ENCODE measurements around the gene MAPKAPK2.

MAPKAPK2 gene

GRCh38 chr1:206709772-206710459 is 25.2 kb downstream of the MAPKAPK2 start:
- DNase-seq, result no peak
- H3K27me3 ChIP-seq (replicated peaks; ENCODE audit: insufficient read depth, low read length), result no peaks in the 10 kb centered on the region
- H3K9ac ChIP-seq (ENCODE audit: low read length), result no peak overlapping the region
- no peaks in the 10 kb centered on the region for H3K9me3 ChIP-seq (replicated peaks; ENCODE audit: insufficient read depth, low read length)
- H3F3A ChIP-seq (ENCODE audit: insufficient read depth, low read length), result peaks cover 20% of the 10 kb centered on the region
- H4K20me1 ChIP-seq (ENCODE audit: insufficient read depth, low read length), result peaks cover 18% of the 10 kb centered on the region
- peaks cover 94% of the 10 kb centered on the region for H3K79me2 ChIP-seq (ENCODE audit: low read length)
- H3K9me2 ChIP-seq (replicated peaks; ENCODE audit: insufficient read depth, low read length), result no peaks in the 10 kb centered on the region
- H3K36me3 ChIP-seq (replicated peaks; ENCODE audit: insufficient read depth, low read length), result no peaks in the 10 kb centered on the region
- H3K4me2 ChIP-seq (ENCODE audit: low read depth, low read length), result no peak overlapping the region
- no peak overlapping the region for H3K27ac ChIP-seq (ENCODE audit: low read length)
- no peak overlapping the region for H3K4me3 ChIP-seq (ENCODE audit: low read length)
- no peak for TF ChIP-seq EZH2 (optimal IDR thresholded peaks at IDR 0.05; ENCODE audit: low read depth, low read length)
- TF ChIP-seq, protein P1, sequence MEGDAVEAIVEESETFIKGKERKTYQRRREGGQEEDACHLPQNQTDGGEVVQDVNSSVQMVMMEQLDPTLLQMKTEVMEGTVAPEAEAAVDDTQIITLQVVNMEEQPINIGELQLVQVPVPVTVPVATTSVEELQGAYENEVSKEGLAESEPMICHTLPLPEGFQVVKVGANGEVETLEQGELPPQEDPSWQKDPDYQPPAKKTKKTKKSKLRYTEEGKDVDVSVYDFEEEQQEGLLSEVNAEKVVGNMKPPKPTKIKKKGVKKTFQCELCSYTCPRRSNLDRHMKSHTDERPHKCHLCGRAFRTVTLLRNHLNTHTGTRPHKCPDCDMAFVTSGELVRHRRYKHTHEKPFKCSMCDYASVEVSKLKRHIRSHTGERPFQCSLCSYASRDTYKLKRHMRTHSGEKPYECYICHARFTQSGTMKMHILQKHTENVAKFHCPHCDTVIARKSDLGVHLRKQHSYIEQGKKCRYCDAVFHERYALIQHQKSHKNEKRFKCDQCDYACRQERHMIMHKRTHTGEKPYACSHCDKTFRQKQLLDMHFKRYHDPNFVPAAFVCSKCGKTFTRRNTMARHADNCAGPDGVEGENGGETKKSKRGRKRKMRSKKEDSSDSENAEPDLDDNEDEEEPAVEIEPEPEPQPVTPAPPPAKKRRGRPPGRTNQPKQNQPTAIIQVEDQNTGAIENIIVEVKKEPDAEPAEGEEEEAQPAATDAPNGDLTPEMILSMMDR (IDR thresholded peaks at IDR 0.05; ENCODE audit: low read length), result no peak
- TF ChIP-seq EZH2phosphoT487 (IDR thresholded peaks at IDR 0.05; ENCODE audit: low read length), result no peak
- peaks cover 43% of the 10 kb centered on the region for H3K4me1 ChIP-seq (ENCODE audit: low read length)
- H2AFZ ChIP-seq (ENCODE audit: low read length), result no peak overlapping the region

GRCh38 chr1:206710460-206710823 is 25.7 kb downstream of the MAPKAPK2 start:
- DNase-seq, result no peak
- Histone ChIP-seq H3K9me3 (replicated peaks; ENCODE audit: insufficient read depth, low read length) (no peaks in the 10 kb centered on the region), H3K36me3 (replicated peaks; ENCODE audit: insufficient read depth, low read length) (no peaks in the 10 kb centered on the region), H3K79me2 (ENCODE audit: low read length) (peaks cover 94% of the 10 kb centered on the region), H3F3A (ENCODE audit: insufficient read depth, low read length) (peaks cover 25% of the 10 kb centered on the region), H2AFZ (ENCODE audit: low read length) (no peak overlapping the region), H3K27ac (ENCODE audit: low read length) (no peak overlapping the region), H3K4me3 (ENCODE audit: low read length) (no peak overlapping the region), H3K27me3 (replicated peaks; ENCODE audit: insufficient read depth, low read length) (no peaks in the 10 kb centered on the region), H3K4me2 (ENCODE audit: low read depth, low read length) (no peak overlapping the region), H3K9me2 (replicated peaks; ENCODE audit: insufficient read depth, low read length) (no peaks in the 10 kb centered on the region), H4K20me1 (ENCODE audit: insufficient read depth, low read length) (peaks cover 17% of the 10 kb centered on the region), H3K9ac (ENCODE audit: low read length) (no peak overlapping the region), H3K4me1 (ENCODE audit: low read length) (peaks cover 48% of the 10 kb centered on the region)
- TF ChIP-seq, protein P1 (IDR thresholded peaks at IDR 0.05; ENCODE audit: low read length), result no peak
- TF ChIP-seq EZH2phosphoT487 (IDR thresholded peaks at IDR 0.05; ENCODE audit: low read length), result no peak
- no peak for TF ChIP-seq EZH2 (optimal IDR thresholded peaks at IDR 0.05; ENCODE audit: low read depth, low read length)

- H3K4me1 ChIP-seq (ENCODE audit: low read length), result peaks cover 56% of the 10 kb centered on the region
- no peaks in the 10 kb centered on the region for H3K9me3 ChIP-seq (replicated peaks; ENCODE audit: insufficient read depth, low read length)
- DNase-seq, result no peak
- no peak overlapping the region for H3K4me2 ChIP-seq (ENCODE audit: low read depth, low read length)
- peaks cover 3% of the 10 kb centered on the region; the same call in 1 of the 2 replicates for H4K20me1 ChIP-seq (ENCODE audit: insufficient read depth, low read length)
- no peak overlapping the region for H3K27ac ChIP-seq (ENCODE audit: low read length)
- no peak overlapping the region for H3K9ac ChIP-seq (ENCODE audit: low read length)
- no peak for TF ChIP-seq EZH2phosphoT487 (IDR thresholded peaks at IDR 0.05; ENCODE audit: low read length)
- TF ChIP-seq, protein P1 (IDR thresholded peaks at IDR 0.05; ENCODE audit: low read length), result no peak
- no peak for TF ChIP-seq EZH2 (optimal IDR thresholded peaks at IDR 0.05; ENCODE audit: low read depth, low read length)
- H3K9me2 ChIP-seq (replicated peaks; ENCODE audit: insufficient read depth, low read length), result no peaks in the 10 kb centered on the region
- H2AFZ ChIP-seq (ENCODE audit: low read length), result no peak overlapping the region
- H3K27me3 ChIP-seq (replicated peaks; ENCODE audit: insufficient read depth, low read length), result no peaks in the 10 kb centered on the region
- no peak overlapping the region for H3K4me3 ChIP-seq (ENCODE audit: low read length)
- H3K36me3 ChIP-seq (replicated peaks; ENCODE audit: insufficient read depth, low read length), result no peaks in the 10 kb centered on the region
- H3K79me2 ChIP-seq (ENCODE audit: low read length), result peaks cover 87% of the 10 kb centered on the region
- peaks cover 40% of the 10 kb centered on the region for H3F3A ChIP-seq (ENCODE audit: insufficient read depth, low read length)
These were observed 28.4 kb downstream of the MAPKAPK2 start for GRCh38 chr1:206713070-206713469.

All from MM.1S (cell line).